Measurements from ENCODE around the gene NME4. TPM values are rescaled to one million over a fixed set of nuclear protein-coding genes. Genes with fewer than 3 reads are reported as not detected.
"Not testable (repeated sequence)": the region's sequence is repeated elsewhere in the genome, so short reads cannot be mapped to it uniquely, and the experiment has no call there.

The NME4 gene
- total RNA-seq, 2 donors from 2014 or later, result 274 to 350 TPM

DNA sequence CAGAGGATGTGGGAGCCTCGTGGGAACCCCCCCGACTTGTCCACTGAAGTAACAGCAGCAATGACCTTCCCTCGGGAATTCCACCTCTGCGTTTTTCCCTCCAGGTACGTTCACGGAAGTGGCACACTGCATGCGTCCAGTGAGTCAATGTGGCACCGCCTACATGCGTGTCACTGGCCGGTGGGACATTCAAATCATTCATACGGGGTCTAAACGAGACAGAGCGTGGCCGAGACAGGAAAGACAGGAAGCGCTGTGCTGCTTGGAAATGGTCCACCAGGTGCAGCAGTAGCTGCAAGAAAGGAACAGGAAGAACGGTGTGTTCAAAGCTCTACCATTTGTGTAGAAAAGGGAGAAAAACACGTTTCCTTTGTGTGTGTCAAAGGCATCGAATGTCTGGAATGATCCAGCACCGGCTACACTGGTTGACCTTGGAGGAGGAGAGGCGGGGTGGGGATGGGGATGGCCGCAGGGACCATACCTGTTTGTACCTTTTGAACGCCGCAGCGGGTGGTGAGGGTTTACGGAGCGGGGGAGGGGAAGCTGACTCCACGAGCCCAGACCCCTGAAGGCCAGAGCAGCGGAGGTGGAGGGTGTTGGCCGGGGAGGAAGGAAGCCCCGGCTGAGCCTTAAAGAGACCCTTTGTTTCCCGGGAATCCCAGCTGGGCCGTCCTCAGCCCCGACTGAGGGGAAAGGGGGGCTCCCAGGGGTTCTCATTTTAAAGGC lies 13.5 kb upstream of the NME4 start:
- Histone ChIP-seq H3K27ac (ENCODE audit: low read depth, low read length) (no peak overlapping the region), H3K4me3 (ENCODE audit: low read length) (peak overlapping the region; percentile 81), H3K27me3 (ENCODE audit: control insufficient read depth, insufficient read depth, low read length, poor library complexity, severe bottlenecking) (no peaks in the 10 kb centered on the region), H3K9ac (ENCODE audit: extremely low read depth, low read length, poor library complexity, severe bottlenecking) (no peak overlapping the region), H3K36me3 (ENCODE audit: control insufficient read depth, insufficient read depth, low read length) (no peaks in the 10 kb centered on the region), H3K9me3 (ENCODE audit: control insufficient read depth, low read length) (no peaks in the 10 kb centered on the region), H3K4me1 (ENCODE audit: control insufficient read depth, insufficient read depth, low read length) (peaks cover 24% of the 10 kb centered on the region)
- H3K9me3 Mint-ChIP-seq, result no peaks in the 10 kb centered on the region
- no peaks in the 10 kb centered on the region for H3K36me3 Mint-ChIP-seq (ENCODE audit: low read depth)
- peak overlapping the region; percentile 77 for H3K4me3 Mint-ChIP-seq
- WGBS, 2 experiments (ENCODE audit: insufficient coverage in 1 of 2, insufficient read length in 1 of 2), result 13% methylated on average over 25 to 33 of the region's 33 CpGs
- DNase-seq, result peak; percentile 93
- peak overlapping the region; percentile 85 for H3K27ac Mint-ChIP-seq
- TF ChIP-seq, protein P1, sequence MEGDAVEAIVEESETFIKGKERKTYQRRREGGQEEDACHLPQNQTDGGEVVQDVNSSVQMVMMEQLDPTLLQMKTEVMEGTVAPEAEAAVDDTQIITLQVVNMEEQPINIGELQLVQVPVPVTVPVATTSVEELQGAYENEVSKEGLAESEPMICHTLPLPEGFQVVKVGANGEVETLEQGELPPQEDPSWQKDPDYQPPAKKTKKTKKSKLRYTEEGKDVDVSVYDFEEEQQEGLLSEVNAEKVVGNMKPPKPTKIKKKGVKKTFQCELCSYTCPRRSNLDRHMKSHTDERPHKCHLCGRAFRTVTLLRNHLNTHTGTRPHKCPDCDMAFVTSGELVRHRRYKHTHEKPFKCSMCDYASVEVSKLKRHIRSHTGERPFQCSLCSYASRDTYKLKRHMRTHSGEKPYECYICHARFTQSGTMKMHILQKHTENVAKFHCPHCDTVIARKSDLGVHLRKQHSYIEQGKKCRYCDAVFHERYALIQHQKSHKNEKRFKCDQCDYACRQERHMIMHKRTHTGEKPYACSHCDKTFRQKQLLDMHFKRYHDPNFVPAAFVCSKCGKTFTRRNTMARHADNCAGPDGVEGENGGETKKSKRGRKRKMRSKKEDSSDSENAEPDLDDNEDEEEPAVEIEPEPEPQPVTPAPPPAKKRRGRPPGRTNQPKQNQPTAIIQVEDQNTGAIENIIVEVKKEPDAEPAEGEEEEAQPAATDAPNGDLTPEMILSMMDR (conservative IDR thresholded peaks at IDR 0.05), result peak; percentile 6
- no peaks in the 10 kb centered on the region for H3K27me3 Mint-ChIP-seq (ENCODE audit: insufficient read depth)
- H3K4me1 Mint-ChIP-seq, result peaks cover 39% of the 10 kb centered on the region

GRCh38 chr16:386641-387156 lies 10.3 kb upstream of the NME4 start:
- H3K4me3 ChIP-seq (ENCODE audit: low read length), result no peak overlapping the region
- Mint-ChIP-seq H3K36me3 (ENCODE audit: low read depth) (peaks cover under 1% of the 10 kb centered on the region), H3K4me1 (peaks cover 39% of the 10 kb centered on the region), H3K27me3 (ENCODE audit: insufficient read depth) (no peaks in the 10 kb centered on the region), H3K4me3 (no peak overlapping the region), H3K27ac (peak overlapping the region; percentile 87), H3K9me3 (no peaks in the 10 kb centered on the region)
- H3K27ac ChIP-seq (ENCODE audit: low read depth, low read length), result no peak overlapping the region
- H3K9me3 ChIP-seq (ENCODE audit: control insufficient read depth, low read length), result no peaks in the 10 kb centered on the region
- 87 to 89% methylated on average over 19 of the region's 19 CpGs for WGBS, 2 experiments (ENCODE audit: insufficient coverage in 1 of 2, insufficient read length in 1 of 2)
- no peaks in the 10 kb centered on the region for H3K27me3 ChIP-seq (ENCODE audit: control insufficient read depth, insufficient read depth, low read length, poor library complexity, severe bottlenecking)
- no peak for DNase-seq
- H3K4me1 ChIP-seq (ENCODE audit: control insufficient read depth, insufficient read depth, low read length), result peaks cover 9% of the 10 kb centered on the region
- TF ChIP-seq, protein P1 (conservative IDR thresholded peaks at IDR 0.05), result no peak
- no peak overlapping the region for H3K9ac ChIP-seq (ENCODE audit: extremely low read depth, low read length, poor library complexity, severe bottlenecking)
- no peaks in the 10 kb centered on the region for H3K36me3 ChIP-seq (ENCODE audit: control insufficient read depth, insufficient read depth, low read length)

GRCh38 chr16:387761-388666 lies 9.0 kb upstream of the NME4 start:
- H3K27me3 ChIP-seq (ENCODE audit: control insufficient read depth, insufficient read depth, low read length, poor library complexity, severe bottlenecking); H3K4me1 ChIP-seq (ENCODE audit: control insufficient read depth, insufficient read depth, low read length); H3K9me3 ChIP-seq (ENCODE audit: control insufficient read depth, low read length); H3K9ac ChIP-seq (ENCODE audit: extremely low read depth, low read length, poor library complexity, severe bottlenecking); H3K4me3 Mint-ChIP-seq; H3K27me3 Mint-ChIP-seq (ENCODE audit: insufficient read depth); H3K36me3 ChIP-seq (ENCODE audit: control insufficient read depth, insufficient read depth, low read length); H3K27ac ChIP-seq (ENCODE audit: low read depth, low read length): not testable (repeated sequence)
- H3K27ac Mint-ChIP-seq, result peak overlapping the region; percentile 87
- 79 to 84% methylated on average over 6 to 20 of the region's 20 CpGs for WGBS, 2 experiments (ENCODE audit: insufficient coverage in 1 of 2, insufficient read length in 1 of 2)
- DNase-seq, result peak; percentile 64
- H3K4me1 Mint-ChIP-seq, result peaks cover 39% of the 10 kb centered on the region
- TF ChIP-seq, protein P1 (conservative IDR thresholded peaks at IDR 0.05), result peak; percentile 50
- H3K36me3 Mint-ChIP-seq (ENCODE audit: low read depth), result peaks cover 12% of the 10 kb centered on the region
- peaks cover 13% of the 10 kb centered on the region for H3K9me3 Mint-ChIP-seq
- H3K4me3 ChIP-seq (ENCODE audit: low read length), result peak overlapping the region; percentile 56
